GM19468 (cell line): ENCODE measurements around the gene APEH.
"Not testable (repeated sequence)": the region's sequence is repeated elsewhere in the genome, so short reads cannot be mapped to it uniquely, and the experiment has no call there.

ENCODE experiments used
- ATAC-seq: cut with Tn5 transposase; IDR thresholded peaks from one replicate; pipeline ENCODE4 v1.9.1; 2021; ENCODE audit warnings: mild to moderate bottlenecking, moderate library complexity, moderate number of reproducible peaks; ENCODE audit not compliant: unreplicated experiment; ENCODE audit errors: extremely low read depth

Gene APEH

DNA sequence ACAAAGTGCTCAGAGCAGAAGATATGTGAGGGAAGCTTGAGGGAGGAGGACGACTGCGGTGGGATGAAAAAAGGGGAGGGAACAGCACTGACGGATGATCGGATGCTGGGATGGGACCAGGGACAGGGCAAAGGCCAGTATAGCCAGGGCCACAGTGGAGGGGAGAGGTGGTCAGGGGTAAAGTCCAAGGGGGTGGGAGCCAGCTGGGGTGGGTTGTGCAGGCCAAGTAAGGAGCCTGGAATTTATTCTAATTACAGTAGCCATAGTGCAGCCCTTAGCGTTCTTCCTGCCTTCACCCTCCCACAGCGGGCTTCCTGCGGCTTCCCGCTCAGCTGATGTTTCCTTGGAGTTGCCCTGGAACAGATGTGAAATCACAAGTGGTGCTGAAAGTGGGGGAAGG is 7.6 kb upstream of the APEH start:
- no peak for ATAC-seq

DNA sequence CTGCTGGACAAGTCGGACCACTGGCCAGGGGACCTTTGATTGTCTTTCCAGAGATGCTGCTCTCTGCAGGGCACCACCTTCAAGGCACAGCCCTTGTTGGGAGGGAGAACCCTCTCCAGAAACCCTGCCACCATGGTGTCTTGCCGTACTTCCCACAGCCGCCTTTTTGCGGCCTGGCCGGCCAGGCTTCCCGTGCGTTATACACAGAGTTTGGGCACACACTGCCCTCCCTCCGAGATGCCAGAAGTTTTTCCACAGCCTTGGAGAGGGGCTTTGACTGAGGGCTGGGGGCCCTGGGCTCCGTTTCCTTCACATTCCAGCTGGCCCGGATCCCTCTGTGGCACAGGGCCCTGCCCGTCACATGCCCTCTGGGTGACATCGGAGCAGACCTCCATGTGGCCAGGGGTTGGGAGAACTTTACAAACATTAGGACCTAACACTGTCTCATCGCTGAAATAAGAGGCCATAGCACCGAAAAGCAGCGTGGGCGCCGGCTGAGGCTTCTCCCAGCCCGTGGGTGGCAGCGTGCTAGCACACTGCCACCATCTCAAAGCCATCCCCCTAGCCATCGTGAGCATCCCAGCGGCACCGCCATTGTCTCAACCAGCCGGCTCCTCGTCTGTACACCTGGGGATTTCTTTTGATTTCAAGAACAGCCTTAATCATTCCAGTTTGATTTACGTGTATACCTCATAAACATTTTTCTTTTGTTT is 6.3 kb upstream of the APEH start:
- ATAC-seq: no peak

DNA sequence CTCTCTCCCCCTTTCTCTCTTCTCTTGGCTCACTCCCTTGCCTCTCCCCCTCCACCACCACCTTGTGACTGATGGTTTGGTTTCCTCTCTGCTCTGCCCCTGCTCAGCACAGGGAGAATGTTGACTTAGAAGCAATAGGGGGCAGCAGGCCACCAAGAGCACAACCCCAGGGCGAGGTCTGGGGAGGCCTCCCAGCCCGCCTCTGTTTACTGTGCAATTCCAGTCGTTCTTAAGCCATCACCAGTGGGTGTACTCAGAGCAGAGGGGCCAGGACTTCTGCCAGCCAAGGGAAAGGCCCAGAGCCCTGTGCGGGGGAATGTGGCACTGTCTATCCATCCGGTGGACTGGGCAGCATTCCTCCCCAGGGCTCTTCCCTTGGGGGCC is 5.7 kb upstream of the APEH start:
- no peak for ATAC-seq

DNA sequence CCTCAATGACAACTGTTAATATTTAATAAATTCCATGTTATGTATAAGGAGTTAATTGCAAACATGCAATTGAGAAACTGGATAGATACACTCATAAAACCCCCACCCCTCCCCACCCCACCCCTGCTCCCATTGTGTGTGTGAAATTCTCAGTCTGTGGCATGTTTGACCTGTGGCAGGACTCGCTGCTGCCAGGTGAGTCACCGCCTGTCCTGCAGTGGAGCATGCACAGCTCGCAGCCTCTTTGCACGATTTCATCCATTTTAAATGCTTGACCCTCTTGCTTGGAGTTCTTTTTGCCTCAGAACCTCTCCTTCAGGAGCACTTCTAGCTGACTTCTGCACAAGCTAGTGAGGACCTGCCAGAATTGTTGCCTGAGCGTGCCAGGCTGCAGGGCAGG is 5.3 kb upstream of the APEH start:
- ATAC-seq: no peak

DNA sequence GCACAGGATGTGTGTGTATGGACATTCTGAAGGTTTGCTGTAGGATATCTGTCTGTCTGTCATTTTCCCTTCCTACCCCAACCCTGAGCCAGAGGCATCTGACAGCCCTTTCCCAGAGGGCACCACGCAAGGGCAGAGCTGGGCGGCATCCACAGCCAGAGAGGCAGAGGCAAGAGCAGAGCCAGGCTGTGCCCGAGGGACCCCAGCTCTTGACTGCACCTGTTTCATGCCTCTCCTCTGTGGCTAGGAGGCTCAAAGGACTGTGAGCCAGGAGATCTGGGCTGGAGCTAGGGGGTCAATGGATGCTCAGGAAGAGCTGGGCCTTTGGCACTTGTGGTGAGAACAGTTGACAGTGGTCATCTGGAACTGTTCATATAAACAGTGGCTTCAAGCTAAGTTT is 4.8 kb upstream of the APEH start:
- ATAC-seq: no peak

DNA sequence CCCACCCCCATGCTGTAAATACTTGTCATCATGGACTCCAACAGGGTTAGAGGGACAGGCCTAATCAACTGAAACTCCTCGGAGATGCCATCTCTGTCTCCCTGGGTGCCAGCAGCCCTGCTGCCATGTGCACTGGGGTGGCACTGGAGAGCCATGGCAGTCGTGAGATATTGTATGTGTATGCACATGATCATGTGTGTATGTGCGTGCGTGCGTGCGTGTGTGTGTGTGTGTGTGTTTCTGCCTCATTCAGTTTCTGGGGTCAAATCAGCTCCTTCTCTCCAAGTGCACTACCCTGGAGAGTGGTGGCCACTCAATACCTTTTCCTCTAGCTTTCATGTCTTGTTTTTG is 3.2 kb upstream of the APEH start:
- ATAC-seq: no peak

DNA sequence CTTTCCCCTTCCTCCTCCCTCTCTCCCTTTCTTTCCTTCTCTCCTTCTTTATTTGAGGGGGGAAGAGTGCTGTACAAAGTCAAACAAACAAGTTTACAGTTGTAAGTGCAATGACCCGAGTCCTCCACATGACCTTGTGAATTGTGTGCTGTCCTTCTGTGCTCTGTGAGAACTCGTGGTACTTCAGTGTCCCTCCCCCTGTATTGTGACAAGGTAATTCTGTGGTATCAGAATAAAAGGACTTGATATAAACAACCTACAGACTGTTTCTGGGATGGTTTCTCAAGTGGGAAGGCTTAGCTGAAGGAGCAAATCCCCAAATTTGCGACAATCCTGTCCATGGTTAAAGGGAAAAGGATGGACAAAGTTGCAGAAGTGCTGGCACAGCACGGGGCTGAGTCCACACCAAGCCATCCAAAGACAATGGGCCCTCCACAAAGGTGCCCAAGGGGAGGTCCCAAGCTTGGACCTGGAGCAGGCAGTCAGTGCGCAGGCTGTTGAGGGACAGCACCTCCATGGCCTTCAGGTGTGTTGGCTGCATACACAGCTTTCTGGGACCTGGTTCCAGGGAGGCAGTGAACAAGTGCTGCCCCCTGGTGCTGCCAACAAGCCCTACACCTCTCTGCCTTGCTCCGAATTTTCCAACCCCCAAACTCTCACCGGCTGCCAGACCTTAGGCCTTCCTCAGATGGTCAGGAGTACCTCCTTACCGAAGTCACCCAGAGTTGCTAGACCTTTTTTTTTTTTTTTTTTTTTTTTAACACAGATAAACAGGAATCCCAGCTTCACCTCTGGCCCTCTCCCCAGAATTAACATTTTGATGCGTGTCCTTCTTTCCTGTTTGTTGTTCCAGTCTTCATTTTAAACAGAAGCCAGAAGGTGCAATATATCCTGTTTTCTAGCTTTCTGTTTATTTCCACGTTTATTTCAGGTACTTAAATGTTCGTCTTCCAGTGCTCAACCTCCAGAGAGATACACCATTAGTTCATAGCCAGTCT is 2.6 kb upstream of the APEH start:
- no peak for ATAC-seq

DNA sequence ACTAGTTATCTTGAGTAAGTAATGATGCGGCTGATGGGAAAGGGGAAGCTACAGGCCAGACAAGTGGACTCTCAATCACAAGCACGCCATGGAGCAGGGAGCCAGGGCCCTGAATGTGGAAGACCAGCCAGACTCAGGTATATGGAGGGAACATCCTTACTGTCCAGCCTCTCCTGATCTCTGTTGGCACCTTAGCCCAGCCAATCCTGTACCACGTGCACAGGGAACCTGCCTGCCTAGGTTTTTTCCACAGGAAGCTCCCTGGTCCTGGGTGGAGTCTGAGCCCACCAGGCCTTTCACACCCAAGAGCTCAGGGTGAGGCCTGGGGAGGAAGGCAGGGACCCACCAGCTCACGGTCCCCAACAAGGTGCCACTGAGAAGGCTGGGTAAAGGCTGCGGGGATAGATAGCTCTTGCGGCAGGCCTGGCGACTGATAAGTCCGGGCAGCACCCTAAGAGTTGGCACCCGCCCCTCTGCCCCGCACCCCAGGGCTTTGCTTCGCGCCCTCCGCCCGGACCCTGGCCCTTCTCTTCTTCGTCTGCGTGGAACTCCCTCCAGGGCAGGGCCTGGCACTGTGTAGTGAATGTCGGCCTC is 933 bp upstream of the APEH start:
- ATAC-seq: no peak

DNA sequence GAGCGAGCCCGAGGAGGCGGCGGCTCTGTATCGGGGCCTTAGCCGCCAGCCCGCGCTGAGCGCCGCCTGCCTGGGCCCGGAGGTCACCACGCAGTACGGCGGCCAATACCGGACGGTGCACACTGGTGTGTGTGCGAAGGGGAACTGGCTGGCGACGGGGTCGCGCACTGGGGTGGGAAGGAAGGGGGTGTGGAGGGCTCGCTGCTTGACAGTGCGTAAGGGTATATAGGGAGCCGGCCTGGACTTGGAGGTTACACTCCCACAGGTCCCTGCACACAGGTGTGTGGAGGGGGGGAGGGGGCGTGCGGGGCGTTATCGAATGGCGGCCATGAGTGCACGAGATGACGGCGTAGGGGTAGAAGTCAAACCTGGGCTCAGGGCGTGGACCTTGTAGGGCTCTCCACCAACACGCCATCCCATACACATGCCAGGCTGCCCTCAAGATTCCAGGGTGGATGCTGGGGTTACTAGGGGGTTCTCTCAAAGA is 389 bp downstream of the APEH start:
- ATAC-seq: peak; percentile 28

DNA sequence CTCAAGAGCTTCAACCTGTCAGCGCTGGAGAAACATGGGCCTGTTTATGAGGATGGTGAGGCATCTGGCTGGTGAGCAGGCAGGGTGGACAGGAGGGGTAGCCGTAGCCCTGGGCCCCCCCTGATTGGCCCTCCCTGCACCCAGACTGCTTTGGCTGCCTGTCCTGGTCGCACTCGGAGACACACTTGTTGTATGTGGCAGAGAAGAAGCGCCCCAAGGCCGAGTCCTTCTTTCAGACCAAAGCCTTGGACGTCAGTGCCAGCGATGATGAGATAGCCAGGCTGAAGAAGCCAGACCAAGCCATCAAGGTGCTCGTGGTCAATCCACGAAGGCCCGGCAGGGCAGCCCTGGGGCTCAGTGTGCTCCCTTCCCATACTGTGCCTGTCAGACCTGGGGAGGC is 1.8 kb downstream of the APEH start:
- ATAC-seq: no peak

DNA sequence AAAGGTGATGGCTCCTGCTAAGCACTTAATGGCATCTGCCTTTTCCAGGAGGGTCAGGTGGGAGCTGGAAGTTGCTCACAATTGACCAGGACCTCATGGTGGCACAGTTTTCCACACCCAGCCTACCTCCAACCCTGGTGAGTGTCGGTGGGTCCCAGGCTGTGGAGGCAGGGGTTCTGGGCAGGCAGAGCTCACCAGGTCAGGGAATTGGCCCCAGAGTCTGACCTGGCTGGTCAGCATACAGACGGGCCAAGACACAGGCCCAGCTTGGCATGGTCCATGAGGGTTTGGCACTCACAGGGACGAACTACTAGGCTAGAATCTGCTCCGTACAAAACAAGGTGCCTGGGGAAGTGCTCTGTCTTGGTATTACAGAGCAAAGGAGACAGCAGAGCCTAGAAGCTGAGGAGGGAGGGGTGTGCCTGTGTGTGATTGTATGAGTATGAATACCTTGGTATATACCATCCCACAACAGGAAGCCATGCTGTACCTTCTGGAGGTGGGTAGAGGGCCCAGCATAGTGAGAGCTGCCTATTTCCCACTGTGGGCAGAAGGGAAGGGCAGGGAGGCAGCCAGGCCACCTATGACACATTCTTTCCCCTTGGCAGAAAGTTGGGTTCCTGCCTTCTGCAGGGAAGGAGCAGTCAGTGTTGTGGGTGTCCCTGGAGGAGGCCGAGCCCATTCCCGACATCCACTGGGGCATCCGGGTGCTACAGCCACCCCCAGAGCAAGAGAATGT is 6.5 kb downstream of the APEH start:
- no peak for ATAC-seq

DNA sequence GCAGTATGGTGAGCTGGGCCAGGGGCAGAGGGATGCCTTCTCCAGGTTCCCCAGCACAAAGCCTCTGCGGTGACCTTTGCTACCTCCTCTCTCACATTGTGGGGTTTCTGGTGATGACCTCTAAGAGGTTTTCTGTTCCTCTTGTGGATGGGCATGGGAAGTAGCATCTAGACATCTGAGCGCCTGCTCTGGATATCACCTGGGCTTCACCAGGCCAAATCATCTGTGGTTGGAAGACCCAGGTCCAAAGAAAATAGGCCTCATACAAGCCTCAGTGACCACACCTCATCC is 7.0 kb downstream of the APEH start:
- no peak for ATAC-seq

DNA sequence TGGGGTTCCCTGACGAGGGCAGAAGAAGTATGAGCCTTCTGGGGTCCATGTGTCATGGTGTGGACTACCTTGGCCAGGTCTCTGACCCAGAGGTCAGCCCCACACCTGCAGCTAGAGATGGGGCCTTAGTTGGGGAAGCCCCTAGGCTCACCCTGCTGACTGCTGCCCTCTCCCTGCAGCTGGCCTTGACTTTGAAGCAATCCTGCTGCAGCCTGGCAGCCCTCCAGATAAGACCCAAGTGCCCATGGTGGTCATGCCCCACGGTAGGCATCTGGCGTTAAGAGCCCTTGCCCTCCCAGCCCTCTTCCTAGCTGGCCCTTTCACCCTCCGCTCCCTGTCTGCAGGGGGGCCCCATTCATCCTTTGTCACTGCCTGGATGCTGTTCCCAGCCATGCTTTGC is 7.4 kb downstream of the APEH start:
- no peak for ATAC-seq

DNA sequence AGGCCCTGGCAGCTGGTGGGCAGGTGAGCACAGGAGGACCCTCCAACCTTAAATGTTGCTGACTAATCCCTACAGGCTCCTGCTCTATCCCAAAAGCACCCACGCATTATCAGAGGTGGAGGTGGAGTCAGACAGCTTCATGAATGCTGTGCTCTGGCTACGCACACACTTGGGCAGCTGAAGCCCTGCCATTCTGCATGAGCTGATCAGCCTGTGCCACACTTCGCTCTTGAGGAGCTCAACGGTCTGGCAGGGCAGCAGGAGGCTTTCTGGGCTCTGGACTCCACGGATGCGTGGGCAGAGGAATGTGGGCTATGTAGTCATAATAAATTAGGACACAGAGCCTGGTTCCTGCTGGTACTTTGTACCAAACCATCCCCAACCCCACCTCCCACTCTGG is 9.0 kb downstream of the APEH start:
- no peak for ATAC-seq

DNA sequence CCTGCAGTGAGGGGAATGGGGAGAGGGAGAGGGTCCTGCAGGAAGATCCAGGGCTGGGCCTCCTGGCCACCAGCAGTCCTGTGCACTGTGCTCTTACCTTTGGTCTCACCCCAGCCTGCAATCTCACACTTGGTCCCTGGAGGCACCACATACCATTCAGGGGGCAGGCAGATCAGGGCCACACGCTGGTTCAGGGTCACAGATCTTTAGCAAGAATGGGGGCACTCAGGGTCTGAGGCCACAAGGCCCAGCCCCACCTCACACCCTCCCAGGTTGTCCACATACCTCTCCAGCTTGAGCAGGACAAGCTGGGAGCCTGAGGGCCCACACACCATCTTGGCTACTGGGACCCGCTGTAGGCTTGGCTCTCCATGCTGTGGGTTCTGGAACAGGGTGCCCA is 10.3 kb downstream of the APEH start:
- ATAC-seq: not testable (repeated sequence)

DNA sequence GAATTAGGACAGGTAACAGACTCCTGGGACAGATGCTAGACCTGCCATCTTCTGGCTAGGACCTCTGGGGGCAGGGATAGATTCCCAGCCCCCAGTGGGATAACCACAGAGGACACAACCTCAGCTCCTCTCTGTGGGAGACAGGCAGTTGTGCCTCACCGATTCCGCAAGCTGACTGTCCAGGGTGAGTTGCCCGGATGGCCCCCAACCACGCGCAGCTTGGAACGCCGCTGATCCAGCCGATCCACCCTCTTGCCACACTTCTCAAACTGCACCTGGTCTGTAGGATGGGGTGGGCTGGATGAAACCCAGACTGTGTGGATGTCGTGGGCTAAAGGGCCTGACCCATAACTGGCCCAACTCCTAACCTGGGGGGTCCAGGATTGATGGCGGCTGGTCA is 11.0 kb downstream of the APEH start:
- ATAC-seq: not testable (repeated sequence)

DNA sequence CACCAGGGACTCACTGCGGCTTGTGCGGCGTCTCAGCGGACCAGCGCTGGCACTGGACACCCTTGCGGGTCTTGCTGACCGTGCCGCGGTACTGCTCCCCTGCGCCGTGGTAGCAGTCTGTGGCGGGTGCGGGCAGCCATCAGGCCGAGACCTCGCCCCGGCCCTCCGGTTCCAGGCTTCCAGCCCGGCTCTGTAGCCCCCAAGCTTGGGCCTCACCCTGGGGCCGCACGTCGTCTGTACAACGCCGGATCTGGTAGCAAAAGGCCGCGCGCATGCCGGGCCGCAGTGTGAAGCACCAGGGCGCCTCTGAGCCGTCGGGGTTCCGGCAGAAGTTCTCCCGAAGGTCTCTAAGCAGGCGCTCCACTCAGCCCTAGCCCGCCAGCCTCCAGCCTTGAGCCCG is 11.7 kb downstream of the APEH start:
- ATAC-seq: not testable (repeated sequence)

DNA sequence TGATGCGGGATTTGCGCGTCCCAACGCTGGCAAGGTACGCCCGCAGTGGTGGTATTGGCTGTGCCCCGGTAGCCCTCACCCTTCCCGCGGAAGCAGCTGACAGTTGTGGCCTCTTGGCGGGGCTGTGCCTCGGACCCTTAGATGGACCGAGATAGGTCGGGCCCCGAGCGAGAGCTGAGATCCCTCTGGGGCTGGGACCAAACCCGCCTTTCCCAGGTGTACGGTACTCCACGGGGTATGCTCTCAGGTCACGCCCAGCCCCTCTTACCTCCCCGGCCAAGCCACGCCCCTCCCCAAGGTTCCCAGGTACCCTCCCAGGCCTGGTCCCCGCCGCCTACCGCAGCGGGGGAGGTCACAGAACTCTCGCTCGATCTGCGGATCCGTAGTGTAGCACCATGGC is 12.2 kb downstream of the APEH start:
- ATAC-seq: not testable (repeated sequence)

DNA sequence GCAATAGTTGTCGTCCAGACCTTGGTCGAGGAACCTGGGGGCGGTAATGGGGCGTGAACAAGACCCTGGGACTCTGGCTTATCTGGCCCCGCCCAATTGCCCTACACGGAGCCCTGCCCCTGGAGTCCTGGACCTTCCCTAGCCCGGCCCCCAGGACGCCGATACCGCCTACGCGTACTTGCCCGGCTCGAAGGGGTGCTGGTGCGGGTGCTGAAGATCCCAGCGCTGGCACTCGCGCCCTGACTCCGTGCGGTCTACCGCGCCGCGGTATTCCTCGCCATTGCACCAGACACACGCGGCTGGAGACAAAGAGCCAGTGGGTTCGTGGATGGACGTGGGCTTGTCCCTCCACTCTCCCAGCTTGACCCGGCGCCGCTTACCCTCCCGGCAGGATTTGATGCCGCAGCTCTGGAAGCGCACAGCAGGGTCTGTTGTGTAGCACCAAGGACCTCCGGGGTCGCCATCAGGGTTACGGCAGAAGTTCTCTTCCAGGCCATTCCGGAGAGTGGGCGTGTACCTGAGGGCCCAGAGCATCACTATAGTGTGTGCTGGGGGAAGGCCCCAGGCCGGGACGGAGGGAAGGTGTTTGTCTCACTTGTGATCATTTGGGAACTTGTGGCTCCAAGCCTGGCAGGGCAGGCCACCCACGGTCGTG is 12.7 kb downstream of the APEH start:
- ATAC-seq: not testable (repeated sequence)

DNA sequence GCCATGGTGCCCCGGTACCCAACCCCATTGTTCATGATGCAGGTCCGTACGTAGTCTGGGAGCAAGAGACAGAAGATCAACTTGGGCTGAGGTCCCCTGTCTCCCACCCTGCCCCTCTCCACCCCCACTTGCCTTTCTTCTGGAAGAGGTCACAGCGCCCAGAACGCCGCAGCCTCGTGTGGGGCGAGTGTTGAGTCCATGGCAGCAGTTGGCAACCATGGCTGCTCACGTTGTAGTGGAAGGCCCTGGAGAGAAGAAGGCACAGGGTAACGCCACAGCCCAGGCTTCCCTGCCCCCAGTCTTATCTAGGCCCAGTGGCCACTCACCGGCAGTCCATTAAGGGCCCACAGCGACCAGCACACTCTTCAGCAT is 13.3 kb downstream of the APEH start:
- ATAC-seq: not testable (repeated sequence)
